Lower leg skin (tissue), 3 donors: Measurements from ENCODE around the gene IGFBP7.

ENCODE experiments used
- CTCF ChIP-seq, 3 donors: fragments of 450-650 bp; IDR thresholded peaks; one replicate each; pipeline ENCODE4 v1.5.1; 2016; ENCODE audit warnings: antibody characterized with exemption in 3 of 3, mild to moderate bottlenecking in 3 of 3, moderate library complexity in 2 of 3
- POLR2A ChIP-seq, 2 donors: fragments of 450-650 bp; IDR thresholded peaks; one replicate each; pipeline ENCODE4 v1.6.1; 2016 to 2017; ENCODE audit warnings: antibody characterized with exemption in 2 of 2, mild to moderate bottlenecking in 1 of 2, moderate library complexity in 1 of 2

GRCh38 chr4:57074744-57075143 is 35.4 kb downstream of the IGFBP7 start:
- no peak for TF ChIP-seq CTCF (IDR thresholded peaks at IDR 0.05)
- TF ChIP-seq POLR2A (IDR thresholded peaks at IDR 0.05) = no peak
